Measurements from ENCODE around the gene ANAPC7.

Gene ANAPC7

GRCh38 chr12:110373962-110374611 is 29.4 kb downstream of the ANAPC7 start:
- 94 to 96% methylated on average over 13 of the region's 13 CpGs for WGBS, 2 experiments
- H3K27me3 ChIP-seq (ENCODE audit: control insufficient read depth, insufficient read depth, low read length, poor library complexity, severe bottlenecking) = no peaks in the 10 kb centered on the region
- H3K4me3 ChIP-seq (ENCODE audit: insufficient read depth, low read depth, low read length) = no peak overlapping the region
- H3K27ac ChIP-seq (ENCODE audit: insufficient read depth, low read depth, low read length, poor library complexity, severe bottlenecking) = no peak overlapping the region
- H3K9me3 ChIP-seq (ENCODE audit: control insufficient read depth, low read length) = no peaks in the 10 kb centered on the region
- H3K4me1 ChIP-seq (ENCODE audit: control insufficient read depth, insufficient read depth, low read length) = no peaks in the 10 kb centered on the region
- peaks cover 50% of the 10 kb centered on the region for H3K36me3 ChIP-seq (ENCODE audit: control insufficient read depth, insufficient read depth, low read length)

- Histone ChIP-seq H3K36me3 (ENCODE audit: control insufficient read depth, insufficient read depth, low read length) (peaks cover 44% of the 10 kb centered on the region), H3K4me1 (ENCODE audit: control insufficient read depth, insufficient read depth, low read length) (no peaks in the 10 kb centered on the region), H3K27me3 (ENCODE audit: control insufficient read depth, insufficient read depth, low read length, poor library complexity, severe bottlenecking) (no peaks in the 10 kb centered on the region), H3K27ac (ENCODE audit: insufficient read depth, low read depth, low read length, poor library complexity, severe bottlenecking) (no peak overlapping the region), H3K4me3 (ENCODE audit: insufficient read depth, low read depth, low read length) (no peak overlapping the region), H3K9me3 (ENCODE audit: control insufficient read depth, low read length) (no peaks in the 10 kb centered on the region)
- WGBS, 2 experiments = 81 to 89% methylated on average over 2 of the region's 2 CpGs
These were observed 30.1 kb downstream of the ANAPC7 start for GRCh38 chr12:110373425-110373824.

- Histone ChIP-seq H3K27me3 (ENCODE audit: control insufficient read depth, insufficient read depth, low read length, poor library complexity, severe bottlenecking) (no peaks in the 10 kb centered on the region), H3K4me1 (ENCODE audit: control insufficient read depth, insufficient read depth, low read length) (no peaks in the 10 kb centered on the region), H3K9me3 (ENCODE audit: control insufficient read depth, low read length) (no peaks in the 10 kb centered on the region), H3K4me3 (ENCODE audit: insufficient read depth, low read depth, low read length) (no peak overlapping the region), H3K36me3 (ENCODE audit: control insufficient read depth, insufficient read depth, low read length) (peaks cover 43% of the 10 kb centered on the region), H3K27ac (ENCODE audit: insufficient read depth, low read depth, low read length, poor library complexity, severe bottlenecking) (no peak overlapping the region)
- 96 to 97% methylated on average over 4 of the region's 4 CpGs for WGBS, 2 experiments
These were observed 30.5 kb downstream of the ANAPC7 start for GRCh38 chr12:110373025-110373424.

- Histone ChIP-seq H3K4me3 (ENCODE audit: insufficient read depth, low read depth, low read length) (no peak overlapping the region), H3K9me3 (ENCODE audit: control insufficient read depth, low read length) (no peaks in the 10 kb centered on the region), H3K27ac (ENCODE audit: insufficient read depth, low read depth, low read length, poor library complexity, severe bottlenecking) (no peak overlapping the region), H3K4me1 (ENCODE audit: control insufficient read depth, insufficient read depth, low read length) (no peaks in the 10 kb centered on the region), H3K27me3 (ENCODE audit: control insufficient read depth, insufficient read depth, low read length, poor library complexity, severe bottlenecking) (no peaks in the 10 kb centered on the region), H3K36me3 (ENCODE audit: control insufficient read depth, insufficient read depth, low read length) (peaks cover 36% of the 10 kb centered on the region)
- WGBS, 2 experiments = 92 to 96% methylated on average over 7 of the region's 7 CpGs
These were observed 31.5 kb downstream of the ANAPC7 start for GRCh38 chr12:110372056-110372425.

GRCh38 chr12:110371408-110372055 is 32.0 kb downstream of the ANAPC7 start:
- no peaks in the 10 kb centered on the region for H3K9me3 ChIP-seq (ENCODE audit: control insufficient read depth, low read length)
- no peaks in the 10 kb centered on the region for H3K27me3 ChIP-seq (ENCODE audit: control insufficient read depth, insufficient read depth, low read length, poor library complexity, severe bottlenecking)
- no peak overlapping the region for H3K27ac ChIP-seq (ENCODE audit: insufficient read depth, low read depth, low read length, poor library complexity, severe bottlenecking)
- no peak overlapping the region for H3K4me3 ChIP-seq (ENCODE audit: insufficient read depth, low read depth, low read length)
- H3K36me3 ChIP-seq (ENCODE audit: control insufficient read depth, insufficient read depth, low read length) = peaks cover 36% of the 10 kb centered on the region
- H3K4me1 ChIP-seq (ENCODE audit: control insufficient read depth, insufficient read depth, low read length) = no peaks in the 10 kb centered on the region
- 92 to 93% methylated on average over 13 of the region's 13 CpGs for WGBS, 2 experiments

GRCh38 chr12:110370732-110371231 is 32.7 kb downstream of the ANAPC7 start:
- H3K4me1 ChIP-seq (ENCODE audit: control insufficient read depth, insufficient read depth, low read length) = no peaks in the 10 kb centered on the region
- 95% methylated on average over 13 of the region's 13 CpGs for WGBS, 2 experiments
- H3K27me3 ChIP-seq (ENCODE audit: control insufficient read depth, insufficient read depth, low read length, poor library complexity, severe bottlenecking) = no peaks in the 10 kb centered on the region
- no peak overlapping the region for H3K27ac ChIP-seq (ENCODE audit: insufficient read depth, low read depth, low read length, poor library complexity, severe bottlenecking)
- no peaks in the 10 kb centered on the region for H3K9me3 ChIP-seq (ENCODE audit: control insufficient read depth, low read length)
- no peak overlapping the region for H3K4me3 ChIP-seq (ENCODE audit: insufficient read depth, low read depth, low read length)
- peaks cover 31% of the 10 kb centered on the region for H3K36me3 ChIP-seq (ENCODE audit: control insufficient read depth, insufficient read depth, low read length)

- WGBS, 2 experiments = 95 to 97% methylated on average over 8 of the region's 8 CpGs
These were observed 33.5 kb downstream of the ANAPC7 start for GRCh38 chr12:110369992-110370391.

GRCh38 chr12:110367181-110367864 is 36.2 kb downstream of the ANAPC7 start:
- H3K4me1 ChIP-seq (ENCODE audit: control insufficient read depth, insufficient read depth, low read length) = no peaks in the 10 kb centered on the region
- no peak overlapping the region for H3K4me3 ChIP-seq (ENCODE audit: insufficient read depth, low read depth, low read length)
- no peaks in the 10 kb centered on the region for H3K9me3 ChIP-seq (ENCODE audit: control insufficient read depth, low read length)
- no peaks in the 10 kb centered on the region for H3K27me3 ChIP-seq (ENCODE audit: control insufficient read depth, insufficient read depth, low read length, poor library complexity, severe bottlenecking)
- H3K36me3 ChIP-seq (ENCODE audit: control insufficient read depth, insufficient read depth, low read length) = peaks cover 3% of the 10 kb centered on the region
- 92 to 93% methylated on average over 15 of the region's 15 CpGs for WGBS, 2 experiments
- peak overlapping the region; percentile 18 for H3K27ac ChIP-seq (ENCODE audit: insufficient read depth, low read depth, low read length, poor library complexity, severe bottlenecking)

More at GRCh38 chr12:110369992-110370391, 33.5 kb downstream of the ANAPC7 start:
- Histone ChIP-seq H3K27ac (ENCODE audit: insufficient read depth, low read depth, low read length, poor library complexity, severe bottlenecking) (no peak overlapping the region), H3K9me3 (ENCODE audit: control insufficient read depth, low read length) (no peaks in the 10 kb centered on the region), H3K27me3 (ENCODE audit: control insufficient read depth, insufficient read depth, low read length, poor library complexity, severe bottlenecking) (no peaks in the 10 kb centered on the region), H3K36me3 (ENCODE audit: control insufficient read depth, insufficient read depth, low read length) (peaks cover 23% of the 10 kb centered on the region), H3K4me3 (ENCODE audit: insufficient read depth, low read depth, low read length) (no peak overlapping the region), H3K4me1 (ENCODE audit: control insufficient read depth, insufficient read depth, low read length) (no peaks in the 10 kb centered on the region)

GRCh38 chr12:110366321-110367142 is 37.0 kb downstream of the ANAPC7 start:
- WGBS, 2 experiments = 89 to 90% methylated on average over 13 of the region's 13 CpGs
- peak overlapping the region; percentile 18 for H3K27ac ChIP-seq (ENCODE audit: insufficient read depth, low read depth, low read length, poor library complexity, severe bottlenecking)

More at GRCh38 chr12:110366321-110367142, 37.0 kb downstream of the ANAPC7 start:
- no peaks in the 10 kb centered on the region for H3K27me3 ChIP-seq (ENCODE audit: control insufficient read depth, insufficient read depth, low read length, poor library complexity, severe bottlenecking)
- H3K36me3 ChIP-seq (ENCODE audit: control insufficient read depth, insufficient read depth, low read length) = peaks cover 3% of the 10 kb centered on the region
- H3K9me3 ChIP-seq (ENCODE audit: control insufficient read depth, low read length) = no peaks in the 10 kb centered on the region
- H3K4me1 ChIP-seq (ENCODE audit: control insufficient read depth, insufficient read depth, low read length) = no peaks in the 10 kb centered on the region
- H3K4me3 ChIP-seq (ENCODE audit: insufficient read depth, low read depth, low read length) = no peak overlapping the region

All from ectodermal cell (in vitro differentiated cells).